GM21529 (cell line): ENCODE measurements around the gene GIMAP8.
"Not testable (repeated sequence)": the region's sequence is repeated elsewhere in the genome, so short reads cannot be mapped to it uniquely, and the experiment has no call there.

Experiments used
- ATAC-seq: cut with Tn5 transposase; IDR thresholded peaks from one replicate; pipeline ENCODE4 v1.9.1; 2021; ENCODE audit not compliant: unreplicated experiment

GIMAP8 gene

GRCh38 chr7:150434240-150434639, 16.2 kb upstream of the GIMAP8 start:
- ATAC-seq = no peak

DNA sequence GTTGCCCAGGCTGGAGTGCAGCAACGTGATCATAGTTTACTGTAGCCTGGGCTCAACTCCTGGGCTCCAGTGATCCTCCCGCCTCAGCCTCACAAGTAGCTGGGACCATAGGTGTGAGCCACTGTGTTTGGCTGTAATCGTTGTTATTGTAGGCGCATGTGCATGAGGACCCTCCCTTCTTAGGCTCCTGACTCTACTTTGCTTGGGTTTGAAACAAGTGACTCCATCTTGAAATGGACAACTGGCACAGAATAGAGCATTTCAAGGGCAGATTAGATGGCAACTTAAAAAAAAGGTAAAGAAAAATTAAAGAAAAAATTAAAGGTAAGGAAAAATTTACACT, 15.4 kb upstream of the GIMAP8 start:
- ATAC-seq = peak; percentile 1

DNA sequence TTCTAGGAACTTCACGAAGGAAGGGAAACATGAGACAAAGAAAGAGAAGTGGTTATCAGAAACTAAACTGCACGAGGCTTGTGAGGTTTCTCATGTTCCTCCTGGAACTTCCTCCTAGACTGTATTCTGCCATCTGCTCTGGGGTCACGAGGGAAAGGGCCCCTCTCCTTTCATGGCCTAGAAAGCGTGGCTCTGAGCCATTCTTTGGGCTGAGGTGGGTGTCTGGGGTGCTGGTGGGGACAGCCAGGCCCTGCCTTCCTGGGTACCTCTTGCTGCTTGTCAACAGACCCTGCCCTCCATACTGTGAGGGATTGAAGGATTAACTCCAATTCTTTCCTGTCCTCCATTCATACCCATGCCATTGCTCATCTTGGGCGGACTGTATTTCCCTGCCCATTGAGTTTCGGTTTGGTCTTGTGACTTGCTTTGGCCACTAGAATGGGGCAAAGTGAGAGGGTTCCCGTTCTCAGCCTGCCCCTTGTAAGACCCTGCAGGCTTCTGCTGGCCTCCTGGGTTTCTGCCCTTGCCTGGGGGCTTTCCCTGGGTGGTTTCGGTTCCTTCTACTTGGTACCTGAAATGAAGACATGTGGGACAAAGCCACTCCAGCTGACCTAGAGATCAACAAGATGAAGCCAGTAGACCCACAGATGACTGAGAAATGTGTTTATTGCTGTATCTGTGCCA, 14.9 kb upstream of the GIMAP8 start:
- peak; percentile 91 for ATAC-seq

GRCh38 chr7:150439967-150440366, 10.5 kb upstream of the GIMAP8 start:
- no peak for ATAC-seq

GRCh38 chr7:150441524-150441923, 8.9 kb upstream of the GIMAP8 start:
- no peak for ATAC-seq

GRCh38 chr7:150442811-150443210, 7.6 kb upstream of the GIMAP8 start:
- no peak for ATAC-seq

GRCh38 chr7:150443793-150444540, 6.5 kb upstream of the GIMAP8 start:
- ATAC-seq = no peak

- ATAC-seq = no peak
Measured at GRCh38 chr7:150444674-150445365, 5.6 kb upstream of the GIMAP8 start.

DNA sequence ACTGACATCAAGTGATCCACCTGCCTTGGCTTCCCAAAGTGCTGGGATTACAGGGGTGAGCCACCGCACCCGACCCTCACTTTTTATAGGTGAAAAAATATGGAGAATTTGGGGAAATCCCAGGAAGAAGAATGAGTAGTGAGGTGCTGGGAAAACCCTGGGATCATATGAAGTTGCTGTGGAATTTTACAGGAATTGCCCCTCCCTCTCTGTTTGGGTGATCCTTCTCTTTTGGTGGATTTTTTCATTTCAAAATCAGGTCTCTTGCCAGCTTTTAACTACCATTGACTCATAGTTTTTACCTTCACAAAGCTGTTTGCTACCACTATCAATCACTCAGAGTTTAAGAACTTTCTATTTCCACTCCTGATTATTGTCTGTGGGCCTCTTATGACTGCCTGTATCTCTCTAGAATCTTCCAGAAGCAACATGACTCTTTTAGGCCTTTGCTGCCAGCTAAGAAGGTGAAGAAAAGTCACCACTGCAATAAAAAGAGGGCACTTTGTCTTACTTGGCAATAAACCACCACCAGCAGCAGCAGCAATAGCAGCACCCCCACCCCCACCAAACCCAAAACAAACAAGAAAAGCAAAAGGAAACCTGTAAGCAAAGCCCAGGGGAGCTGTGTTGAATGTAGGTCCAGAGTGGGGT, 4.0 kb upstream of the GIMAP8 start:
- ATAC-seq = no peak

DNA sequence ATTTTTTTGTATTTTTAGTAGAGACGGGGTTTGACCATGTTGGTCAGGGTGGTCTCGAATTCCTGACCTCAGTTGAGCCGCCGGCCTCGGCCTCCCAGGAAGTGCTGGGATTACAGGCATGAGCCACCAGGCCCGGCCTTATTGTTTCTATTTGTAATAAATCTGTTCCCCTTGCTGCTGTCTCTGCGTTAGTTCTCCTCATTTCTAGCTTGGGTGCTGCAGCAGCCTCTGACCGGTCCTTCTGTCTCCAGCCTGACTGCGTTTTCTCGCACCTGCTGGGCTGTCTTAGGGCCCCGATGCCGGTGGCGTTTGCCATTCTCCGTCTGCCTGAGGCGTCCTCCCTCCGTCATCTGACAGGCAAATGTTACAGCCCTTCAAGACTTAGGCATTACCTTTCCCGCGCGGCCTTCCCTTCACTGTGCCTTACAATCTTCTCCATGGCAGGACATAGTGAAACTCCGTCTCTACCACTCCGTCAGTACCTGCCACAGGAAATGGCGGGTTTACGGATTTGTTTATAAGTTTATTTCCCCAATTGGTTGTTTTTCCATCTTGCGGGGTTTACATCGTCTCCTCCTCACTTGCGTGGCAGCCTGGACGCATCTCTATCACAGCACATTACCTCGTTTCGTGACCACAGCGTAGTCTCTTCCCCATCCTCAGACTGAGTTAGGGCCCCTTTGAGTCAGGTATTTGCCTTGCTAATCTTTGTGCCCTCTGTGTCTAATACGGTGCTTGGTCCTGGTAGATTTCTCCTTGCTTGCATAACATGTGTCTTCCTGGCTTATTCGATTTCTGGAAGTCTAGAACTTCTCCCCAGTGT, 2.3 kb upstream of the GIMAP8 start:
- ATAC-seq = no peak

GRCh38 chr7:150448789-150449147, 1.7 kb upstream of the GIMAP8 start:
- peak; percentile 61 for ATAC-seq

GRCh38 chr7:150449206-150449952, 1.1 kb upstream of the GIMAP8 start:
- no peak for ATAC-seq

- ATAC-seq = peak; percentile 40
Measured at GRCh38 chr7:150451097-150451793, 815 bp downstream of the GIMAP8 start.

- no peak for ATAC-seq
Measured at GRCh38 chr7:150451833-150452461, 1.5 kb downstream of the GIMAP8 start.

DNA sequence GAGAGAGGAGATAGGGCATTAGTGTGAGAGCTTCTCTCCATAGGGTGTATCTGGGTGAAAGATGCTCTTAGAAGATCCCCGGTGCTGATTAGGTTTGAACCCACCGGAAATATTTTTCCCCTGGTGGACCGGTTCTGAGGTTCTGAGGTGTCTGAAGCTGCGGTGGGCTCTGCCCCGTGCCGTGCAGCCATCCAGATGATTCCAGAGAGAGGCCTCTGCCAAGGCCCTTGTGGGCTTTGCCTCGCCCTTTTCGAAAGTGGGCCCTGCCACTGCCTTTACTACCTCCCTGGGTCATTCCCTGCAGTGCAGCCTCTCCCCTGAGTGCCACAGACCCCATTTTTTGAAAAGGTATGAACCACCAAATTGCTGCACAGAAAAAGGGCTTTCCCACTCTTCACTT, 2.8 kb downstream of the GIMAP8 start:
- ATAC-seq = no peak

DNA sequence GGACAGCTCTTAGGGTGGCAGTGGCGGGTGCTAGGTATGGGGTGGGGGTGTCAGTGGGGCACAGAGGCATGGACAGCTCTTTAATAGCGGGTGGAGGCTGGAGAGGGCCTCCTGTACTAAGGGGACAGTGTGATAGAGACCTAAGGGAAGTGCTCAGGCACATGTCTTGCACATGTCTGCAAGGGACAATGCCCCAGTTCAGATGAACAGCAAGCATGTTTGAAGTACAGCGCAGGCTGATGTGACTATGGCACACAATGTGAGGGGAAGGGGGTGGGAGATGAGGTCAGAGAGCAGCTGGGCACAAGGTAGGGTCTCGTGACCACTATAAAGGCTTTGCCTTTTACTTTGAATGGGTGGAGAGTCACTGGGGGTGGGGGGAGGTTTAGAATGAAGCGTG, 3.5 kb downstream of the GIMAP8 start:
- ATAC-seq = no peak

GRCh38 chr7:150457064-150457463, 6.6 kb downstream of the GIMAP8 start:
- not testable (repeated sequence) for ATAC-seq

- no peak for ATAC-seq
Measured at GRCh38 chr7:150458235-150458634, 7.8 kb downstream of the GIMAP8 start.

- no peak for ATAC-seq
Measured at GRCh38 chr7:150458756-150459155, 8.3 kb downstream of the GIMAP8 start.
